ENCODE measurements around the gene RPL22. TPM values are rescaled to one million over a fixed set of nuclear protein-coding genes. Genes with fewer than 3 reads are reported as not detected.

The RPL22 gene
- 113 and 140 TPM in 2 replicates for total RNA-seq (2014; rRNA removed; shearing (Covaris generic))

DNA sequence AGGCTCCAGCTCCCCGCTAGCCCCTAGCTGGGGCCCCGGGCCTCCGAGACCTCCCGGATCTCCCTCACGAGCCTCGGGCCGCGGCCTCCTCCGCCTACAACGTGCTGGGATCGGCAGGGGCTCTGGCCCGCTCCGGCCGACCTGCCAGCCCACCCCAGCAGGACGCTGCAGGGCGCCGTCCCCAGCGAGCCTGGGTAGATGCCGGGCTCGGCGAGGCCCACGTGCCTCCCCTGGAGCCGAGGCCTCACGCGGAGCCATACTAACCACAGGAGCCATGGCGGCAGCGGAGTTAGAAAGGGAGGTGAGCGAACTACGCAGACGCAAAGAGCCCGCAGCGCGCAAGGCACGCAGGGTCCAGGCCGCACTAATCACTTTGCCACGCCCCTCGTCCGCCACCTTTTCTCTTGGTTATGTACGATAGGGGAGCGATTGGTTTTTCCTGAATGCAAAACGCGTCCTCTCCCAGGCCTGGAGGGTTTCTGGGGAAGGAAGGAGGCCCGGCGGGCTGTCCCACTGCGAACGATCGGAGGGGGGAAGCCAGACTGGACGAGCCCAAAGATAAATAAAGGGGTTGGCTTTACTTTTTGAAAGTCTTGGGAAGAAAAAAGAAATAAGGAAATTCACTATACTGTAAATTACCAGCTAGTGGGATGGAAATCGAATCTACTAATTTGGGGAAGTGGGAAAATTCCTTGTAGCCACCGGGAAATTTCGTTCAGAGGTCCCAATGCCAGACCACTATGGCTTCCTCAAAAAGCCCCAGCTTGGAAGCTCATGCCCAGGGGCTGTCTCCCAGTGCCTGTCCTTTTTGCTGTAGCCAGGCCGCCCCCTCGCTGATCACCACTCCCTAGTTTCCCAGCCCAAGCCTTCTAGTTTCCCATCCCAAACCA is at the start of gene RPL22:
Gene RPL22 (minus strand): TSS at position 298 of the 890 bp plus-strand sequence. CDS start 22 bp downstream, at position 276.
- peak; percentile 97 for DNase-seq (ENCODE audit: low spot score)

DNA sequence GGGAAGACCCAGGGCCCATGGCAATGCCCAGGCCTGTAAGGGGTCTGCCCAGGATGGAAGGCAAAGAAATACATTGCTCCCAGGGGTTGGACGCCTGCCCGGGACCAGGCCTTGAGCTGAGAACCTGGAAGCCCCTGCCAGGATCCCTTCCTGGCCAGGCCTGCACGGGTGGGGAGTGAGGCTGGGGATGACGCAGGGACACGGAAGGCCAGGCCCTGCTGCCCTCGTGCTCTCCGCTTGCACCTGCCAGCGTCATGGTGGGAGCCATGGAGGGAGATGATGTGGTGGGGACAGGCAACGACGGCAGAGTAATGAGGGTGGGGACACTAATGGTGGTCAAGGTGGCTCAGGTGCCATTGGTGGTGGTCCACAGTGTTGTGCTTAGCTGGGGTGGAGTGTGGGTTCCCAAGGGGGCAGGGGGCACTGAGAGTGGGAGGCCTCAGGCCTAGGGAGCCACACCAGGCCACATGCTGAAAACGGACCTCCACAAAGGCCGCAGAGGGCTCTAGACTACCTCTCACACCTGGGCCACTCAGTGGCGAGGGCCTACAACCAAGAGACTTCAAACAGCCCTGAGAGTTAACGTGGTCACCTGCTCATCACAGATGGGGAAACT is 48.9 kb upstream of the RPL22 start:
- DNase-seq (ENCODE audit: low spot score), result no peak

DNA sequence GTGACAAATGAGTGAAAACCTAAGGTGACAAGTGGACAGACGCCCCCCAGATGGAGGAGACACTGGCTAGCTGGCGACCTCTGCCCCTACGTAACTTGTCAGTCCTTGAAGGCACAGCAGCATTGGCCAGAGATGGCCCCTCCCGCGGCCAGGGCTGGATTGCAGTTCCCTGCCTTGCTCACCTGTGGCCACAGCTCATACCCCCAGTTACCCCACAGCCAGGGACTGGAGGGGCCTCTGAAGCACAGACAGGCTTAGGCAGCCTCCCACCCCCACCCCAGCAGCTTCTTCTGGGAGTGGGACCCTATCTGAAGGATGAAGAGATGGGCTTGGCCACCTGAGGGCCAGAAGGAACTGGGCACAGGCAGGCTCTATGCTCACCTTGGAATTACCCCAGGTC is 48.3 kb upstream of the RPL22 start:
- no peak for DNase-seq (ENCODE audit: low spot score)

DNA sequence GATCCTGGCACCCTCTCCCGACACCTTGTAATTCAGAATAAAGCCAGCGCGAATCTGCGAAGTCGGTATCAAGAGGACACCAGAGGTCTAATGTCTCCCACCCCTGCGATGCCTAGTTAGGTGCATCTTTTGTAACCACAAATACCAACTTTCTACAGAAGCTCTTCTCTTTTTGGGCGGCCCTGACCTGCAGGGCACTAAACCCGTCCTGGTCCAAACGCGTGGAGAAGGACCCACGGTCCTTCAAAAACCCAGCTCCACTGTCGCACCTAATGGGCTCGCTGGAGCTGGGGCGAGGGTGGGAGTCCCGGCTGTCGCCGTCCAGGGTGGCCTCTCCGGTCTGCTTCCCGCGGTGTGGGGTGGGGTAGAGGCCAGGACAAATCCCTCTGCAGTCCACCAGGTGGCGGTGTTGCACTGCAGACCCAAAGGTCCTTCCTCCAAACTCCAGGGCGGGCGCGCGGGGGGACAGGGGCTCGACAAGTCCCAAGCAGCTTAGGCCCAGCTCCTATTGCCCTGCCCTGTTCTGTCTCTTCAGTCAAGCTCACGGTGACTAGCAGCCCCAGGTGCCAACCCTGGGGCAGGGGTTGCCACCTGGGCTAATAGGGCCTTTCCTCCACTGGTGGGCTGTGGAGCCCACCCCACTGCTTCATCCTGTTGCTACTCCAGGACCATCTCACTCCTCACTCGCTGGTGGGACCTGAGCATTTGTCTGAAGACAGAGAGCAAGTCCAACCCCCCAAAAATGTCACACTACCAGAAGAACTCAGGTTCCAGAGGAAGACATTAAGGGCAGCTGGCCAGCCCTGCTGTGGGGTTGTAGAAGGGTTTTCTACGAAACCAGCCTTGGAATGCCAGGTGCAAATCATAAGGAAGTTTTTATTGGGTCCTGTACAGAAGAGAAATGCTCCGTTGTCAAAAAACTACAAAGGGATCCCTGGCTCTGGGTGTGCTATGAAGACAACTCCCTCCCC is 47.4 kb upstream of the RPL22 start:
- DNase-seq (ENCODE audit: low spot score), result peak; percentile 49

DNA sequence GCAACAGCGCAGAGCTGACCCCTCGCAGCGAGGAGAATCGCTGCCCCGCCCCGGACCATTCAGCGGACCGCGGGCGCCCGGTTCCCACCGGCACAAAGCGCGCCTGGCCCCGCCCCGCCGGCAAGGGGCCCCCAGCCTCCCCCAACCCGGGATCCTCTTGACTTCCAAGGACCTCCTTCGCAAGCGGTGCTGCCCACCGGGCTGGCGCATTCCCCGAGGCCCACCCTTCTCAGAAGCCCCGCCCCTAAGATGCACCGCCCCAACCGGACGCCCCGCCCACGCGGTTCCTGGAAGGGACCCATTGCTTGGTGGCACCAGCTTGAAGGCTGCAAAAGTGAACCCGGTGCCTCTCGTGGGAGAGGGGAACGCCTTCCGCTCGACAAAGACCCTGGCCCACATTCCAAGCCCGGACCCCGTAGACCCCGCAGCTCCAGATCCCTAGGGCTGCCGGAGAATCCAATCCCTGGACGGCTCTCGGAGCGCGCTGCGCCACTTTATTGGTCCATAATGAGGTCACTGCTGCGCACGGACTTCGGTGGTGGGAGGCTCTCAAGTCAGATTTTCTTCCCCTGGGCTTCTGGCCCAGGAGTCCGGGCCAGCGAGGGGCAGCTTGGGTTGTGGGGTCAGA is 46.6 kb upstream of the RPL22 start:
- DNase-seq (ENCODE audit: low spot score), result no peak

DNA sequence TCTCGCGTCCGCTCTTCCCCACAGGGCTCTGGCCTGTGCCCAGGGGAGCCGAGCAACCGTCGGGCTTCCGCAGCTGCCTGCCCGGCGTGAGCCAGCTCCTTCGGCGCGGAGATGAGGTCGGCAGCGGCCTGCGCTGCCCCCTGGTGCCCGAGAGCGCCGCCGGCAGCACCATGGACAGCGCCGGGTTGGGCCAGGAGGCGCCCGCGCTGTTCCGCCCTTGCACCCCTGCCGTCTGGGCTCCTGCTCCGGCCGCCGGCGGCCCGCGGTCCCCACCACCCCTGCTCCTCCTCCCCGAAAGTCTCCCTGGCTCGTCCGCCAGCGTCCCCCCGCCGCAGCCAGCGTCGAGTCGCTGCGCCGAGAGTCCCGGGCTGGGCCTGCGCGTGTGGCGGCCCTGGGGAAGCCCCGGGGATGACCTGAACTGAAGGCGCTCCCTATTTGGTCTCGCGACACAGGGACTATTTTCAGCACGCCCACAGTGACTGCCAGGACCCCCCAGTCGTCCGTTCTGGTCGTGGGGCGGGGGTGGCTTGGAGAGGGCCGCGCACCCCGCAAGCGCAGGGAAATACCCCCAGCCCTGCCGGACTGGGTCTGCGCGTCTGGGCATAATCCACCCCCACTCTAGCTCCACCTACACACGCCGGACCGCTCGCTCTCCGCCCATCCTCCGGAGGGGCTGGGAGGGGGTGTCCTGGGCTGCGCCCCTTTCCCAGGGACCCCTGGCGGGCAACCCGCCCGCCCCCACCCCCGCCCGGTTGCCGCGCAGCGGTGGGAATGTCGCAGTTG is 45.9 kb upstream of the RPL22 start:
- peak; percentile 62 for DNase-seq (ENCODE audit: low spot score)

DNA sequence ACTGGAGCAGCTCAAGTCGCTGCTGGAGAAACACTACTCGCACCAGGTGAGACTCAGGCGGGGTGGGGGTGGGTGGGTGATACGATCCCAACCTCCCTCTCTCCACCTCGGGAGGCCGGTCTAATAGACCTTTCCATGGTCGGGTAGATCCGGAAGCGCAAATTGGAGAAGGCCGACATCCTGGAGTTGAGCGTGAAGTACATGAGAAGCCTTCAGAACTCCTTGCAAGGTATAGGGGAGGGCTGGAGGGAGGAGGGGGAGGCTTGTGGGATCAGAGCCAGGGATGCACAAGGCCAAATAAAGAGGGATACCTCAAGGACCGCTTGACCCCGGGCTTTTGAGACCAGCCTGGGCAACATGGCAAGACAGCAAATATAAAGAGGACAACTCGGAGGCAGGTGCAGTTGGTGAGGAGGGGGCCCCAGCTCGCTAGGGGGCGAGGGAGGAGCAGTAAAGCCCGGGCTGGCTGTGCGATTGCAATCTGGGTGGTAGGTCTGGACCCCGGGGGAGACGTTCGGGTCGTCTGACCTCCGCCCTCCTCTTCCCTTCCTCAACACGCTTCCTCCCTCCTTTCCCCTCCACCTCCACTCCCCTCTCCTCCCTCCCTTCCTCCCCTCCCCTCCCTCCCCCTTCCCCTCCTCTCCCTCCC is 45.1 kb upstream of the RPL22 start:
- DNase-seq (ENCODE audit: low spot score), result no peak

DNA sequence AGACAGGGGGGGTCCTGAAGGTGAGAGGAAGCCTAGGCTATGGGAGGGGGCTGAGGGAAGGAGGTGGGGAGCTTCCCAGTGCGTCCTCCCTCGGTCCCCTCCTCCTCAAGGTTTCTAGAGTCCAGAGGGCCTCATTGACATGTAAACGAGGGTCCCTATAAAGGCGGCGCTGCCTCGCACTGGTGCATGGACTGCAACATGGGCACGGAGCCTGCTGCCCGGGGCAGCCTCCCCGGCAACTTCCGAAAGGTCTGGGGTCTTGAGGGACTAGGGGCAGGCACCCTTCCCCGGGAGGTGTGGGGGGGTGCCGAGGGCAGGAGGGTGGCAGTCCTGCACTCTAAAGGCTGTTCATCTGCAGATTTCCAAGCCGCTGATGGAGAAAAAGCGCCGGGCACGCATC is 44.6 kb upstream of the RPL22 start, which contains the start of gene HES3:
Gene HES3 (plus strand): TSS at position 187 of the 400 bp plus-strand sequence. CDS start 187 bp downstream, at position 374.
- DNase-seq (ENCODE audit: low spot score), result no peak

DNA sequence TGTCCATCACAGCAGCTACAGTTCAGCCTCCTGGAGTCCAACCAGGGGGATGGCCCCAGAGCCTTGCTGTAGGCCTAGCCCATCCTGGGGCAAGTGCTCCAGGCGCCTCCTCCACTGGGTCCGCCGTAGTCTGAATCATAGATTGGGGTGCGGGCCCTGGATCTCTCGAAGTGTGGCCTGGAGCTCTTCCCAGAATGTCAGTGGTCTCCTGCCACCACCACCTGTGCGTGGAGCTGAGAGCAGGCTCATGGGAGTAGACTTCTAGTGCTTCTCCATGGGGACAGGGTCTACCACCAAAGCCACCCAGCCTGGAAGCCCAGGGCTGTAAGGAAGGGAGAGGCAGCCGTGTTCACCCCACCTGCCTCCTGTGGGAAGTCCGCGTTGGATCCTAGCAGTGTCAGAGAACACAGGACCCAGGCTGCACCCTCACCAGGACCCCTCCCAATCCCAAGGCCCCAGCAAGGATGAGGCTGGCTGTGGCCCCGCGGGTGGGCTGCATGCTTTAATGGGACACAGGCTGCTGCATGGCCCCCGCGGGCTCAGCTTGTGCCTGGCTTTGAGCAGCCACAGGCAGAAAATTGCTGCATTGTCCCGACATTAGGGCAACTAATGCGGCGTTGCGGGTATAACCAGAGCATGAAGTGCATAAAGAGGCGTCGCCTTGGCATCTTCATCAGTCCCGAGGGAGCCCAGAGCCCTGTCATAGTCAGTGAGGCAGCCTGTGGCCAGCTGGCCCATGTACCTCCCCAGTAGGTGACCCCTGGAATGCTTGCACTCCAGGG is 43.8 kb upstream of the RPL22 start:
- DNase-seq (ENCODE audit: low spot score), result no peak

DNA sequence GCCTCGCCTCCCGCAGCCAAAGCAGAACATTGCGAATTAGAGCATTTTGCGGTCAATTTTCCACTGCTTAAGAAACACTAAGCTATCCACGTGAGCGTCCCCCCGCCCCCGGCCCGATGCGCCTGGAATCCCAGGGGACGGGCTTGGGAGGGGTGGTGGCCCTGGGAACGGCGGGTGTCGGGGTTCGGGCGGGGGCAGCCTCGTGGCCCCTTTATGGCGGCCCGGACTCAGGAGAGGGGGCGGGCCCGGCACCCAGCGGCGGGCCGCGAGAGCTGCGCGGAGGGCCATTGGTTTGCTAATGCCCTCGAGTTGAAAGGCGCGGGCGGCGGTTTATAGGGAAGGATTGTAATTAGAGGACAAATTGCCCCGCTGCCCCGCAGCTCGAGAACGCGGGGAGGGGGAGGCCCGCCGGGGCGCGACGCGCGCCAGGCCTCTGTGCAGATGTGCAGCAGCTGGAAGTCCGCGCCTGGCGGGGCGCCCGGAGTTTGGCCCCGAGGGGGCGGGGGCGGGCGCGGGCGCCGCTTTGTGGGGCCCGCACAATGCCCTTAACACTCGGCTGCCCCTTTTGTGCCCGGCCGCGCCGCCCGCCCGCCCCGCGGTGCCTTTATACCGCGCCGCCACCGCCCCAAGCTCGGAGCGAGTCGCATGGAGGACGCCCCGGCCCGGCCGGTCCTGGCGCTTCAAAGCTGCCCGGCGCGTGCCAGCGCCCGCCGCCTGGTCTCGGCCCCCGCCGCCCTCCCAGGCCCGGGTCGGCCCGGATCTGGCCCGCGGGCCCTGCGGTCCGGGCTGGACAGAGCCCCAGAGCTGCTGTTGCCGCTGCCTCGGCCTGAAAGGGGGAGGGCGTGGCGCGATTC is 42.7 kb upstream of the RPL22 start:
- no peak for DNase-seq (ENCODE audit: low spot score)

DNA sequence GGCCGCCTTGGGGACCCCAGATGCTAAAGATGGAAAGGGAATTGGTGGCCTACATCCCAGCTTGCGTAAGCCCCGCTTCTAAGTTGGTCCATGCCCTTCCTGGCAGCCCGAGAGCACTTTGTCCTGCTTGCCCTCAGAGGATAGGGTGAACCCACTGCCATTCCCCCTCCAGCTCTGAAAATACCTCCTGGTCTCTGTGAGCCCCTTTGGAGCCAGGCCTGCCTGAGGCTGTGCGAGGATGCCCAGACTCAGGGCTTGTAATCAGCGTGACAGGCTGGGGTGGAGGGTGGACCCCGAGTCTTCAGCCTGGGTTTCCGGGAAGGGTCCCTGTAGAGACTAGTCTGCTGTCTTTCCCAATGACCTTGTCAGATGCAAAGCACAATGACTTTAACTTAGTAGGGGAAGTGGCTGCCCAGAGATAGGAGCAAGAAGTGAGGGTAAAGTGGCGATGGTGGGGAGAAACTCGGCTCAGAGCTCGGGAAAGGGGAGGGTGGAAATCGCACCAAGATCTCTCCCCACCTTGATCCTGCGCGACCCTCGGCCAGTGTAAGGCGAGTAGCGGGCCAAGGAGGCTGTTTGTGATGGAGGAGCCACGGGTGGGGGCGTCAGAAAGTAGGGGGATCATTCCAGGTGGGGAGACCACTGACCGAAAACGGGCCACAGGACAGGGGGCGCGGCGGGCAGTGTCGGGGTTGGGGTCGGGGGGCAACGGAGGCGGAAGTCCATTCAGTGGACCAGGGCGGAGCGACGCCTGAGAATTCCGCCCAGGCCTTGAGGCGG is 41.9 kb upstream of the RPL22 start:
- no peak for DNase-seq (ENCODE audit: low spot score)

DNA sequence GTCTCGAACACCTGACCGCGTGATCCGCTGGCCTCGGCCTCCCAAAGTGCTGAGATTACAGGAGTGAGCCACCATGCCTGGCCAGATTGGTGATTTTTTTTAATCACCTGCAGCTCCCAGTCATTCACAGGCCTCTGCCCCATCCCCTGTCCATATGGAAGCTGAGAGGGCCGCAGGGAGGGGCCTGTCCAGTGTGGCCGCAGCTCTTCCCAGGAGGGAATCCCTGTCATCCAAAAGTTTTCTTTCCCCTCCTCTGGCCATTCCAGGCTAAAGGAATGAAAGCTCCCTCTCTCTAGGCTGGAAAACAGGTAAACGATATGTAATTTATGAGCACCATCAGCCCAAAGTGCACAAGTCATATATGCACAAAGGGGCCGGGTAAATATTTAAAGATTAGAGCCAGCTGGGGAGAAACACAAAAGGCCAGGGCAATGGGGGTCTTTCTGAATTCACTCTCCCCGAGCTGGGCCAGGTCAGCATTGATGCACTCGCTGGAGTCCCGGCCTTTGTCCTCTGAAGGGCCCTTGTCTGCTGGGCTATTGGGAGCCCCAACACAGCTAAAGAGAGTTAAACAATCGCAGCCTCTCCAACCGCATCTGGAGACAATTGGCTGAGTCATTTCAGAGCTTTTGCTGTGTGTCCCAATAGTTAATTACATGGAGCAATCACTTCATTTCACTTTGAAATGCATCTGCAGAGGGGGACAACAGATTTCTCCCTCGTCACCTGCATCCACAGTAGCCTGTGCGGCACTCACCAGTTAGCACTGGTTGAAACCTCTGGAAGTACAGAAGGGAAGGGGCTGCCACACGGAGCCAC is 40.8 kb upstream of the RPL22 start:
- no peak for DNase-seq (ENCODE audit: low spot score)

DNA sequence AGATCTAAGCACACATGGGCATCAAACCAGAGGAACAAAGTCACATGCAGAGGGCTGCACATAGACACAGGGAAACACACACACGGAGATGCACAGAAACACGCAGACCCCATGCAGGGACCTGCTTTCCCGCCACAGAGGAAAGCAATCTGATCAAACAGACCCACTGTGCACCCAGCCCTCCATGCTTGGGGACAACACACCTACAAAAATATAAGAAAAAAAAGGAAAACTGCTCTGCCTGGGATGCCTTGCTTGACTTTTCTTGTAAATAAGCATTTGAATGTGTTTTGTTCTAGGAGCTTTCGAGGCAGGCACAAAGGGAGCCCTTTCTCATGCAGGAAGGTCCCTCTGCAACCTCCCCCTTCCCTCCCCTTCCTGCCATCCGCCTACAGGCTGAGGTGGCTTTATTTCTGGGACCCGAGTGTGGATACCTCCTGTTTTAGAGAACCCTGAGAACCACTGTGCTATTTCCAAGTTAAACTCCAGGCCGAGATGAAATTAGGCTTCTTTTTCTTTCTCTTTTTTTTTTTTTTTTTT is 39.9 kb upstream of the RPL22 start:
- DNase-seq (ENCODE audit: low spot score), result no peak

DNA sequence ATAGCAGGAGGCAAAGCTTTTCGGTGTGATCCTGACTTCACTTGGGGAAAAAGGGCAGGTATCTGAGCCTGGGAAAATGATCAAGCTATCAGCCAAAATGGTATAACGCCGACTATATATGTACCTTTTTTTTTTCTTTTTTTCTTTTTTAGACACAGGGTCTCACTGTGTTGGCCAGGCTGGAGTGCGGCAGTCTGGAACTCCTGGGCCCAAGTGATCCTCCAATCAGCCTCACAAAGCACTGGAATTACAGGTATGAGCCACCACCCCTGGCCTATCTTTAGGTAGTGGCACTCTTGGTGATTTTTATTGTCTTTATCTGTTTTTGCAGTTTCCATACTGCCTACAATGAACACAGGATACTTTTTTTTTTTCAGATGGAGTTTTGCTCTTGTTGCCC is 37.7 kb upstream of the RPL22 start:
- no peak for DNase-seq (ENCODE audit: low spot score)

DNA sequence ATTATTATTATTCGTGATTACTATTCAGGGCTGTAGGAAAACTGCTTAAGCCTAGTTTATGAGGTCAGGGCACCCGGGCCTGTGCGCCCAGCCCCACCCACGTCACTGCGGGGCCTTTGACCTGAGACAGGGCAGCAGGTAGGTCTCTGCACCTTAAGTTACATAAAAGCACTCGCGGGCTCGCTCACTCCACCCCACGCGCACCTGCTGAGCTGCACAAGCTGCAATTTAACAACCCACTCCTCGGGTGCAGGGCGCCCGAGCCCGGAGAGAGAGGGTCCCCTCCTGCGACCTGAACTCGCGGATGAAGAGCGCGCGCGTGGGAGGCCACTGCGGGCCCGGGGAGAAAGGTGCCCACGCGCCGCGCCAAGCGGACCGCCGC is 35.9 kb upstream of the RPL22 start:
- no peak for DNase-seq (ENCODE audit: low spot score)
